ENCODE data around the gene TRMT2A. TPM values are rescaled to one million over a fixed set of nuclear protein-coding genes. Genes with fewer than 3 reads are reported as not detected.

TRMT2A gene
- total RNA-seq, 6 donors from 2014 or later, result 30.3 to 146 (median 61.9) TPM

DNA sequence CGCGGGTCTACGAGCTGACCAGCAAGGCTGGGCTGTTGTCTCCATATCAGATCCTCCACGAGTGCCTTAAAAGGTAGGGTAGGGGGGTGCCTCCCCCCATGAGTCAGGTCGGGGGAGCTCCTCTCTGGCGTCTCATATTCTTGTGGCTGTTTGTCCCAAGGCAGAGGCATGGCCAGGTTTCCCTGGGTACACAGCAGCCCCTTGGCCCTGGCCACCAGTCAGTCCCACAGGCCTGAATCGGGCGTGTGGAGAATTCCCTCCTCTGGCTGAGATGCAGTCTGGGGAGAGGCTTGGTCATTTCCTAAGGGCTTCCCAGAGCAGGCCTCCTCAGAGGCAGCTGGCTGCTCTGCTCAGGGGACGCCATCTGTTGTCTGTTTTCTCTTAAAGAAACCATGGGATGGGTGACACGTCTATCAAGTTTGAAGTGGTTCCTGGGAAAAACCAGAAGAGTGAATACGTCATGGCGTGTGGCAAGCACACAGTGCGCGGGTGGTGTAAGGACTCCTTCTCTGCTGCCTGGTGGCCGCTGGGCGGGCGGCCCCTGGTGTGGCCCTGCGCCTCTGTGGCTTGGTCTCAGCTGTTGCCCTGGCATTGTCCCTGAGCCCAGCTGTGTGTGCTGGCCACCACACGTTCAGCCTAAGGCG, 10.7 kb downstream of the TRMT2A start:
- H3K4me3 ChIP-seq, result no peak overlapping the region
- H3K27ac ChIP-seq, result no peak overlapping the region
- no peaks in the 10 kb centered on the region for H3K9me3 ChIP-seq
- 88 to 89% methylated on average over 16 to 20 of the region's 20 CpGs for WGBS, 2 donors
- no peaks in the 10 kb centered on the region for H3K27me3 ChIP-seq
- ATAC-seq (ENCODE audit: low FRiP score in 2 of 2) (no peak), DNase-seq (no peak)
- TF ChIP-seq, protein P1, sequence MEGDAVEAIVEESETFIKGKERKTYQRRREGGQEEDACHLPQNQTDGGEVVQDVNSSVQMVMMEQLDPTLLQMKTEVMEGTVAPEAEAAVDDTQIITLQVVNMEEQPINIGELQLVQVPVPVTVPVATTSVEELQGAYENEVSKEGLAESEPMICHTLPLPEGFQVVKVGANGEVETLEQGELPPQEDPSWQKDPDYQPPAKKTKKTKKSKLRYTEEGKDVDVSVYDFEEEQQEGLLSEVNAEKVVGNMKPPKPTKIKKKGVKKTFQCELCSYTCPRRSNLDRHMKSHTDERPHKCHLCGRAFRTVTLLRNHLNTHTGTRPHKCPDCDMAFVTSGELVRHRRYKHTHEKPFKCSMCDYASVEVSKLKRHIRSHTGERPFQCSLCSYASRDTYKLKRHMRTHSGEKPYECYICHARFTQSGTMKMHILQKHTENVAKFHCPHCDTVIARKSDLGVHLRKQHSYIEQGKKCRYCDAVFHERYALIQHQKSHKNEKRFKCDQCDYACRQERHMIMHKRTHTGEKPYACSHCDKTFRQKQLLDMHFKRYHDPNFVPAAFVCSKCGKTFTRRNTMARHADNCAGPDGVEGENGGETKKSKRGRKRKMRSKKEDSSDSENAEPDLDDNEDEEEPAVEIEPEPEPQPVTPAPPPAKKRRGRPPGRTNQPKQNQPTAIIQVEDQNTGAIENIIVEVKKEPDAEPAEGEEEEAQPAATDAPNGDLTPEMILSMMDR (IDR thresholded peaks at IDR 0.05), result no peak
- no peak for TF ChIP-seq POLR2AphosphoS5 (IDR thresholded peaks at IDR 0.05)
- TF ChIP-seq POLR2A (IDR thresholded peaks at IDR 0.05), result no peak
- no peak for TF ChIP-seq EP300 (IDR thresholded peaks at IDR 0.05)
- H3K36me3 ChIP-seq, result peaks cover 27 to 95% (median 67%) of the 10 kb centered on the region in 4 donors
- no peaks in the 10 kb centered on the region for H3K4me1 ChIP-seq

DNA sequence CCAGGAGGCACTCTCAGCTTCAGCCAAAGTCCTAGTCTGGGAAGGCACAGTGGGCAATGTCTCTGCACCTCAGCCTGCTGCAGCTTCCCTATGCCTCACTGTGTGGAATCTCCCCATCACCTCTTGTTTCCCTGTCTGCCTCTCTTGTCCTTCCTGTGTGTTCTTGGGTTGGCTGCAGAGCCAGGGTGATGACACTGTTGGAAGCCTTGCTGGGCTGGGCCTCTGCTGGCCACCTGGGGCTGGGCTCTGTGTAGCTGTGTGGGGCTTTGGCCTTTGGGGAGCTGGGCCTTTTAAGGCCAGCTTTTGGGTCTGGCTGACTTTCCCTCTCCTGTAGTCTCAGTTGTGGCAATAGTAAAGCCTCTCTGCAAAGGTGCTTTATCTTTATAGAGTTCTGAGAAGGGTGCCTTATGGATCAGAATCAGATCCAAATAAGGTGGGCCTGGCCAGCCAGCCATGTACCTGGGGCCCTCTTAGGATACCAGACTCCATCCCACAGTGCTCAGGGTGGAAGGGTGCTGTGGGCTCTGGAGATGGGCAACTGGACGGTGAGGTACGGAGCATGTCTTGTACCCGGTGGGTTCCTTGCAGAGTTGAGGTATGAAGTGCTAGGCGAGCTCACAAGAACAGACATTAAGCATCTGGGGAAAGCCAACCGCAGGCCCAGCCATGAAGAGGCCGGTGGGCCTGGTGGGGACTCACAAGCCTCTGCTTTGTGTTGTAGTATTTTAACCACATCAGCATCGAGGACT, 11.4 kb downstream of the TRMT2A start:
- WGBS, 2 donors, result 97 to 100% methylated on average over 7 of the region's 7 CpGs
- TF ChIP-seq POLR2A (IDR thresholded peaks at IDR 0.05), result no peak
- no peak for TF ChIP-seq EP300 (IDR thresholded peaks at IDR 0.05)
- TF ChIP-seq POLR2AphosphoS5 (IDR thresholded peaks at IDR 0.05), result no peak
- TF ChIP-seq, protein P1 (IDR thresholded peaks at IDR 0.05), result no peak
- H3K4me3 ChIP-seq, result no peak overlapping the region
- ATAC-seq (ENCODE audit: low FRiP score in 2 of 2), result no peak
- H3K9me3 ChIP-seq, result no peaks in the 10 kb centered on the region
- no peaks in the 10 kb centered on the region for H3K4me1 ChIP-seq
- peaks cover 31 to 95% (median 71%) of the 10 kb centered on the region in 4 donors for H3K36me3 ChIP-seq
- H3K27me3 ChIP-seq, result no peaks in the 10 kb centered on the region
- H3K27ac ChIP-seq, result no peak overlapping the region
- peak in 1 of 2 donors; percentile 15 for DNase-seq

DNA sequence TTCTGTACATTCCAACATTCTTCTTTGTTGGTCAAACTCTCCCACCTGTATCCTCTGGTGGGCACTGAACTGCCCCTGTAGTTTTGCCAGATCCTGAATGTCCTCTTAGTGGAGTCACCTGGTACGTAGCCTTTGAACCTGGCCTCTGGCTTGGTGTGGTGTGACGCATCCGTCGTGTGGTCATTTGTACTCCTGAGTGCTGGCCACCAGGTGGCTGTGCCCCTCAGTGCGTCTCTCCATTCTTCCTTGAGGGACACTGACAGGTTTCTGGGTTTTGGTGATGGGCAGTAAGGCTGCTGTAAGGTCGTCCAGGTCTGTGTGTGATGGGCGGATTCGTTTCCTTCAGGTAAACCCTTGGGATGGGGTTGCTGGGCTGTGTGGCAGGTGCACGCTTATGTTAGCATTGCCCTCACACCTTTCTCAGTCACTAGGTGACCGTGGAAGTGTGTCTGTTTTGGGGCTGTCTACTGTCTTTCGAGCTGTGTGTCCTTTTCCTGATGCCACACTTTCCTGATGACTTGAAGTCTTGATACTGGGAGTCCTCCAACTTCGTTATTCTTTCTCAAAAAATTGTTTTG, 14.7 kb downstream of the TRMT2A start:
- Histone ChIP-seq H3K27me3 (no peaks in the 10 kb centered on the region), H3K27ac (no peak overlapping the region), H3K36me3 (peaks cover 22 to 95% (median 63%) of the 10 kb centered on the region in 4 donors), H3K9me3 (no peaks in the 10 kb centered on the region), H3K4me3 (no peak overlapping the region), H3K4me1 (no peaks in the 10 kb centered on the region)
- ATAC-seq (ENCODE audit: low FRiP score in 2 of 2), result no peak
- no peak for DNase-seq
- WGBS, 2 donors, result 94 to 98% methylated on average over 10 to 12 of the region's 12 CpGs
- TF ChIP-seq, protein P1 (IDR thresholded peaks at IDR 0.05), result no peak
- TF ChIP-seq POLR2AphosphoS5 (IDR thresholded peaks at IDR 0.05) (no peak), POLR2A (IDR thresholded peaks at IDR 0.05) (no peak), EP300 (IDR thresholded peaks at IDR 0.05) (no peak)

DNA sequence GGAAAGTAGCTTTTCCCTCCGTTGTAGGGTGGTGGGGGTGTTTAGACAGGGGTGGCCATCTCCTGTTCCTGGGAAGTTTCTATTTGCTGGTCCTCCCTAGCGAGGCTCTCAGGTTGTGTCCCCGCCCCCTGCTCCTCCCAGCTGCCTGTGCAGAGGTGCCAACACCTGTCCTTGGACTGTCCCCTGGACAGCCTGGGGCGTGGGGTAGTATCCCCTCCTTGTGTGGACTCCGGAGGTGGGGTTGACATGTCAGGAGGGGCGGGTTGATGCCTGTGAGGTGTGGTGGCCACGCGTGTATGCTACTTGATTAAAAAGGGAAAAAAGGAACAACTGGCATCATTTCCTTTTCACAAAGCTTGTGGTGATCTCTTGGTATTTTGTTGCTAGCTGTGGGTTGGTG, 15.4 kb downstream of the TRMT2A start:
- Histone ChIP-seq H3K27me3 (no peaks in the 10 kb centered on the region), H3K4me3 (no peak overlapping the region), H3K36me3 (peaks cover 16 to 94% (median 60%) of the 10 kb centered on the region in 4 donors), H3K4me1 (no peaks in the 10 kb centered on the region), H3K27ac (no peak overlapping the region), H3K9me3 (no peaks in the 10 kb centered on the region)
- WGBS, 2 donors, result 71 to 82% methylated on average over 8 of the region's 8 CpGs
- ATAC-seq (ENCODE audit: low FRiP score in 2 of 2) (no peak), DNase-seq (peak in 1 of 2 donors; percentile 26)
- TF ChIP-seq, protein P1 (IDR thresholded peaks at IDR 0.05), result no peak
- TF ChIP-seq POLR2A (IDR thresholded peaks at IDR 0.05), result no peak
- TF ChIP-seq POLR2AphosphoS5 (IDR thresholded peaks at IDR 0.05), result no peak
- TF ChIP-seq EP300 (IDR thresholded peaks at IDR 0.05), result no peak
